GM23248 (cell line): ENCODE measurements around the gene TLNRD1. TPM values are rescaled to one million over a fixed set of nuclear protein-coding genes. Genes with fewer than 3 reads are reported as not detected.

Experiments used
- DNase-seq: peaks from one replicate; pipeline ENCODE4 v3.0.0-alpha.2; 2015
- H2AFZ ChIP-seq: fragments of 200-600 bp; sonication (generic); 2 replicates; pipeline ENCODE4 v1.6.1; 2016; ENCODE audit warnings: antibody characterized with exemption
- H3F3A ChIP-seq: fragments of 200-600 bp; sonication (generic); 2 replicates; pipeline ENCODE4 v1.6.1; 2016; ENCODE audit warnings: mild to moderate bottlenecking, antibody characterized with exemption, mixed run types; ENCODE audit not compliant: insufficient read depth
- H3K27ac ChIP-seq: fragments of 200-600 bp; sonication (generic); 2 replicates; pipeline ENCODE4 v1.5.1; 2016; ENCODE audit warnings: mild to moderate bottlenecking
- H3K27me3 ChIP-seq: fragments of 200-600 bp; sonication (generic); replicated peaks from 2 replicates; pipeline ENCODE4 v1.6.1; 2016; ENCODE audit warnings: mild to moderate bottlenecking; ENCODE audit not compliant: insufficient read depth
- H3K36me3 ChIP-seq: fragments of 200-600 bp; sonication (generic); 2 replicates; pipeline ENCODE4 v1.6.1; 2016; ENCODE audit warnings: low read depth, mild to moderate bottlenecking
- H3K4me1 ChIP-seq: fragments of 200-600 bp; sonication (generic); 2 replicates; pipeline ENCODE4 v1.6.1; 2016; ENCODE audit warnings: mild to moderate bottlenecking; ENCODE audit not compliant: insufficient read depth
- H3K4me2 ChIP-seq: fragments of 200-600 bp; sonication (generic); one replicate; pipeline ENCODE4 v1.6.1; 2016; ENCODE audit warnings: mild to moderate bottlenecking; ENCODE audit not compliant: unreplicated experiment
- H3K4me3 ChIP-seq: fragments of 200-600 bp; sonication (generic); 2 replicates; pipeline ENCODE4 v1.5.1; 2016; ENCODE audit warnings: mild to moderate bottlenecking
- H3K79me2 ChIP-seq: fragments of 200-600 bp; sonication (generic); 2 replicates; pipeline ENCODE4 v1.6.1; 2016; ENCODE audit warnings: mild to moderate bottlenecking; ENCODE audit not compliant: insufficient read depth
- H3K9ac ChIP-seq: fragments of 200-600 bp; sonication (generic); 2 replicates; pipeline ENCODE4 v1.6.1; 2016; ENCODE audit warnings: mild to moderate bottlenecking
- H3K9me2 ChIP-seq: fragments of 200-600 bp; sonication (generic); 2 replicates; pipeline ENCODE4 v1.6.1; 2016; ENCODE audit warnings: mixed run types, mild to moderate bottlenecking, moderate library complexity; ENCODE audit not compliant: insufficient read depth
- H3K9me3 ChIP-seq: fragments of 200-600 bp; sonication (generic); one replicate; pipeline ENCODE4 v1.6.1; 2017; ENCODE audit warnings: low read depth
- H4K20me1 ChIP-seq: fragments of 200-600 bp; sonication (generic); 2 replicates; pipeline ENCODE4 v1.6.0; 2016; ENCODE audit not compliant: insufficient read depth
- EZH2 ChIP-seq: fragments of 200-600 bp; sonication (generic); IDR thresholded peaks from 2 replicates; pipeline ENCODE4 v1.6.1; 2018; ENCODE audit warnings: antibody characterized with exemption, mild to moderate bottlenecking; ENCODE audit not compliant: insufficient read depth, poor library complexity, severe bottlenecking
- EZH2phosphoT487 ChIP-seq: fragments of 200-600 bp; sonication (generic); IDR thresholded peaks from 2 replicates; pipeline ENCODE4 v1.6.1; 2018; ENCODE audit warnings: antibody characterized with exemption, moderate library complexity, mild to moderate bottlenecking, low read depth; ENCODE audit not compliant: insufficient read depth
- WGBS, 2 experiments: methylation state at CpG; one replicate each; pipeline ENCODE4 v1.1.6; 2015 to 2017; ENCODE audit warnings: low lambda C conversion rate in 2 of 2, low coverage in 1 of 2; ENCODE audit errors: missing lambda C conversion rate in 2 of 2; 5-methylcytosine and 5-hydroxymethylcytosine counted together
- in situ Hi-C: fragments of 300-500 bp; cut with MboI; formaldehyde crosslinking; loops from 2 replicates; pipeline ENCODE4 v1.15.0; 2020
- polyA plus RNA-seq: library from polyadenylated mRNA; unstranded; fragments of >200 nt; fragmentation: Nextera tagmentation; extraction: Ambion mirVana; gene quantifications from 2 replicates; pipeline ENCODE4 v1.2.1, GENCODE V29; 2016
- total RNA-seq: library from RNA; depleted of rRNA; stranded (reverse); fragments of >200 nt; shearing (Covaris generic); gene quantifications from 2 replicates; pipeline ENCODE4 v1.2.3, GENCODE V29; 2014

Gene TLNRD1
- total and polyA plus RNA-seq, 2 experiments from 2014 or later = 2.9 to 11.5 TPM

DNA sequence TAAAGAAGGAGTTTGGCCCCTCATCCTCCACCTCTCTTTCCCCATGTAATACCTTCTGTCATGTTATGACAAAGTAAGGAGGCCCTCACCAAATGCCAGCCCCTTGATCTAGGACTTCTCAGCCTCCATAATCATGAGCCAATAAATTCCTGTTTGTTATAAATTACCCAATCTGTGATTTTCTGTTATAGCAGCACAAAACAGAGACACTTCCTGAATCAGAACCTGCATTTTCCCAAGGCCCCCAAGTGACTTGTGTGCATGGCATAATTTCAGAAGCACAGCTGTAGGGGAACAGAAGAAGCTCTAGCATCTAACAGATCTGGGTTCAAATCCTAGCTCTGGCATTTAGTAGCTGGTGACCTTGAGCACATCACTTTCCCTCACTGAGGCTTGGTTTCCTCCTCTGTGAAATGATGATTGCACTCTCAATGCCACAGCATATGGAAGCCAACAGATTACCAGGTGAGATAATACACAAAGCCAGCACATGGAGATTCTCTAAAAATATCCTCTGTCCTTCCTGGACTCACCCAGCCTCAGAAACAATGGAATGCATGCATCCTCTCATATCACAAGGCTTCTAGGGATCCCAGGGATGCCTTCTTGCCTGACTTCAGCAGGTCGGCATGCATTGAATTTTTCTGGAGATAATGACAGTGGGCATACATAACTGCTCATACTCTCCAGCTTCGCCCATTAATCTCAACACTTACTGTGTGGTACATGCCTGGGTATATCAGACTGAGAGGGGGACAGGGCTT is 26.3 kb downstream of the TLNRD1 start:
- Histone ChIP-seq H3K36me3 (no peaks in the 10 kb centered on the region), H3K4me3 (no peak overlapping the region), H3K9ac (no peak overlapping the region), H3K27ac (no peak overlapping the region), H3K4me2 (no peak overlapping the region), H3K79me2 (no peaks in the 10 kb centered on the region), H3K27me3 (no peaks in the 10 kb centered on the region), H3F3A (peaks cover 18% of the 10 kb centered on the region), H3K9me2 (no peaks in the 10 kb centered on the region), H3K4me1 (peaks cover 26% of the 10 kb centered on the region), H3K9me3 (no peaks in the 10 kb centered on the region), H4K20me1 (no peaks in the 10 kb centered on the region), H2AFZ (no peak overlapping the region)
- TF ChIP-seq EZH2phosphoT487 (no peak), EZH2 (no peak)
- in situ Hi-C loops = no loop called here
- WGBS, 2 experiments = 90 to 97% methylated on average over 2 of the region's 2 CpGs
- DNase-seq = peak; percentile 16

DNA sequence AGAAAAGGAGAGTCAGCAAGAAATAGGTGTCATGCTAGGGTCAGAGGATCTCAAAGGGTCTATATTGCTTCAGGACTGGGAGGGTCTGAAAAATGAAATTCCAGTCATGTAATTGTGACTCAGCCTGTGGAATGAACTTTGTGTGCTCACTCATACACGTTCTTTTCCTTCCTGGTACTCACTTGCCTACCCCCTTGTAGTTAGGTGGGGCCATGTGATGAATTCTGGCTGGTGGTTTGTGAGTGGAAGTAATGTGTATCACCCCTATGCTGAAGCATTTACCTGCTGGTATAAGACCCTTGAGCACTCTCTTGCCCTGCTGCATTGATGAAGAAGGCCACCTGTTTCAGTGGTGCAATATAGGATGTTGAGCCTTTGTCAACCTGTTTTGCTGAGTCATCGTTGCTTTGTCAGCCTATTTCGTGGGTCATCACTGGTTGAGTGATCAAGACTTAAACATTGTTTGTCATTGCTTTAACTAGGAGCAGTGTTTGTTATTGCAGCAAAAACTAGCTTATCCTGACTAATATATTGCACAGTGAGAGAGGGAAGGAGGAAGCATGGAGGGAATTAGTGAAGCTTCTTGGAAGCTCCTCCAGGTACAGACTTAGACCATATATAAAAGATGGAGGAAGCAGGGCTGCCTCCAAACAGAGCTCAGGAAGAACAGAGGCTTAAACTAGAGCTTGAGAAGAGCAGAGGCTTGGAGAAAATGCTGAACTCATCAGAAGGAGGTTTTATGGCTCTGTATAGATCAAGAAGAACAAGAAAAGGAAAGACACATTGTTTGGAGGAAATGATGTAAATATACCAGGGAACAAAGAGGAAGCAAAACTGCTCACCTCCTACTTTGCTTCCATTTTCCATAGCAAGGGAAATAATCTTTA is 28.9 kb downstream of the TLNRD1 start:
- H3K9ac ChIP-seq = no peak overlapping the region
- no peaks in the 10 kb centered on the region for H4K20me1 ChIP-seq
- no peak overlapping the region for H3K4me2 ChIP-seq
- WGBS, 2 experiments = 54 to 56% methylated on average over 3 of the region's 3 CpGs
- H3K4me1 ChIP-seq = peaks cover 7% of the 10 kb centered on the region; the same call in 1 of the 2 replicates
- H3K36me3 ChIP-seq = no peaks in the 10 kb centered on the region
- no peak overlapping the region for H3K27ac ChIP-seq
- H3K9me2 ChIP-seq = no peaks in the 10 kb centered on the region
- TF ChIP-seq EZH2 = no peak
- no peak for TF ChIP-seq EZH2phosphoT487
- H2AFZ ChIP-seq = no peak overlapping the region
- H3K79me2 ChIP-seq = no peaks in the 10 kb centered on the region
- no peaks in the 10 kb centered on the region for H3F3A ChIP-seq
- peak; percentile 52 for DNase-seq
- H3K27me3 ChIP-seq = no peaks in the 10 kb centered on the region
- no peak overlapping the region for H3K4me3 ChIP-seq
- in situ Hi-C loops = no loop called here
- no peaks in the 10 kb centered on the region for H3K9me3 ChIP-seq

DNA sequence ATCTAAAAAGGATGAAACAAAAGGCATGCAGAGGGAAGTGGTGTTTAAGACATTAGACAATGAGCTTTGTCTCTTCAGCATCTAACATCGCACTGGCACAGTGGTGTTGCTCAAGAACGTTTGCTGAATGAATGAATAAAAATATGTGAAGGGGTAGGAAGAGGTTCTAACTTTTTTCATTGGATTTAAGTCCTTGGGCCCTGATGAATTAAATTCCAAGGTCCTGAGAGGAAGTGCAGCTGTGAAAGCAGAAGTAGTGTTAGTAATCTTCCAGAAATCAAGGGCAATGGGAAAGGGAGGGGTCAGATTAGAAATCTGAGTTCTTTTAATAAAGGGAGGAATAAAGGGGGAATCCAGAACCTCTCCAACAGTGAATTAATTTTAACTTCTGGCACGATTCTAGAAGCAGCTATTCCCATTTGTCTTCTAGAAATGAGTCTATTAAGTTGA is 29.6 kb downstream of the TLNRD1 start:
- H3K27me3 ChIP-seq = no peaks in the 10 kb centered on the region
- no peaks in the 10 kb centered on the region for H3K9me2 ChIP-seq
- no peaks in the 10 kb centered on the region for H3K36me3 ChIP-seq
- H4K20me1 ChIP-seq = no peaks in the 10 kb centered on the region
- no peak for DNase-seq
- H3K27ac ChIP-seq = no peak overlapping the region
- H3K4me1 ChIP-seq = peaks cover 7% of the 10 kb centered on the region; the same call in 1 of the 2 replicates
- H3K79me2 ChIP-seq = no peaks in the 10 kb centered on the region
- WGBS, 2 experiments = 64 to 69% methylated on average over 3 of the region's 3 CpGs
- no peak overlapping the region for H2AFZ ChIP-seq
- H3F3A ChIP-seq = no peaks in the 10 kb centered on the region
- H3K9ac ChIP-seq = no peak overlapping the region
- no peak overlapping the region for H3K4me2 ChIP-seq
- in situ Hi-C loops = no loop called here
- TF ChIP-seq EZH2 = no peak
- TF ChIP-seq EZH2phosphoT487 = no peak
- H3K4me3 ChIP-seq = no peak overlapping the region
- H3K9me3 ChIP-seq = no peaks in the 10 kb centered on the region

DNA sequence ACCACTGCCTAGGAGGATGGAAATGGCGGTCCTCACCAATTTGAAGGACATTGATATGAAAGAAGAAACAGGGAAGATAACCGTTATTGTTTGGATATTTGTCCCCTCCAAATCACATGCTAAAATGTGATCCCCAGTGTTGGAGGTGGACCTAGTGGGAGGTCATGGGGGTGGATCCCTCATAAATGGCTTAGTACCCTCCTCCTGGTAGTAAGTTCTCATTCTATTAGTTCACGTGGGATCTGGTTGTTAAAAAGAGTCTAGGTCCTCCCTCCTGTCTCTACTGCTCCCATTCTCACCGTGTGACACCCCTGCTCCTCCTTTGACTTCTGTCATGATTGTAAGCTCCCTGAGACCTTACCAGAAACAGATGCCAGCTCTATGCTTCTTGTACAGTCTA is 30.5 kb downstream of the TLNRD1 start:
- Histone ChIP-seq H3F3A (no peaks in the 10 kb centered on the region), H3K36me3 (no peaks in the 10 kb centered on the region), H3K27me3 (no peaks in the 10 kb centered on the region), H3K9ac (no peak overlapping the region), H4K20me1 (no peaks in the 10 kb centered on the region), H3K4me2 (no peak overlapping the region), H3K9me2 (no peaks in the 10 kb centered on the region), H3K9me3 (no peaks in the 10 kb centered on the region), H3K27ac (no peak overlapping the region), H2AFZ (no peak overlapping the region), H3K79me2 (no peaks in the 10 kb centered on the region), H3K4me3 (no peak overlapping the region), H3K4me1 (peaks cover 7% of the 10 kb centered on the region; the same call in 1 of the 2 replicates)
- in situ Hi-C loops = no loop called here
- 57 to 62% methylated on average over 4 of the region's 4 CpGs for WGBS, 2 experiments
- no peak for DNase-seq
- TF ChIP-seq EZH2phosphoT487 (no peak), EZH2 (no peak)
